PFSK-1 (cell line): ENCODE data around the gene S100A9.

ENCODE experiments used
- FOXP2 ChIP-seq: optimal IDR thresholded peaks from 2 replicates; pipeline ENCODE3; 2011; ENCODE audit warnings: borderline replicate concordance, control low read depth, inconsistent platforms; ENCODE audit not compliant: insufficient read depth; ENCODE audit errors: extremely low read length, extremely low read depth
- POLR2AphosphoS5 ChIP-seq: IDR thresholded peaks from 2 replicates; pipeline ENCODE4 v1.6.1; 2012; ENCODE audit warnings: low read depth, mild to moderate bottlenecking, control low read depth, low read length, moderate library complexity
- SIN3A ChIP-seq: IDR thresholded peaks from 2 replicates; pipeline ENCODE4 v1.6.1; 2012; ENCODE audit warnings: mild to moderate bottlenecking, low read length, moderate library complexity, borderline replicate concordance; ENCODE audit not compliant: insufficient read depth
- TAF1 ChIP-seq: IDR thresholded peaks from 2 replicates; pipeline ENCODE4 v1.6.1; 2012; ENCODE audit warnings: low read length, control low read depth, borderline replicate concordance; ENCODE audit not compliant: insufficient read depth
- TF ChIP-seq, protein P1 (sequence below), 2 experiments: IDR thresholded peaks; 2 replicates each; pipeline versions ENCODE4 v1.6.1 to v1.8.0; 2011 to 2012; ENCODE audit warnings: low read depth in 2 of 2, low read length in 2 of 2, control low read depth in 1 of 2, inconsistent platforms in 1 of 2, mild to moderate bottlenecking in 1 of 2, moderate library complexity in 1 of 2; ENCODE audit not compliant: insufficient read depth in 1 of 2

The S100A9 gene

DNA sequence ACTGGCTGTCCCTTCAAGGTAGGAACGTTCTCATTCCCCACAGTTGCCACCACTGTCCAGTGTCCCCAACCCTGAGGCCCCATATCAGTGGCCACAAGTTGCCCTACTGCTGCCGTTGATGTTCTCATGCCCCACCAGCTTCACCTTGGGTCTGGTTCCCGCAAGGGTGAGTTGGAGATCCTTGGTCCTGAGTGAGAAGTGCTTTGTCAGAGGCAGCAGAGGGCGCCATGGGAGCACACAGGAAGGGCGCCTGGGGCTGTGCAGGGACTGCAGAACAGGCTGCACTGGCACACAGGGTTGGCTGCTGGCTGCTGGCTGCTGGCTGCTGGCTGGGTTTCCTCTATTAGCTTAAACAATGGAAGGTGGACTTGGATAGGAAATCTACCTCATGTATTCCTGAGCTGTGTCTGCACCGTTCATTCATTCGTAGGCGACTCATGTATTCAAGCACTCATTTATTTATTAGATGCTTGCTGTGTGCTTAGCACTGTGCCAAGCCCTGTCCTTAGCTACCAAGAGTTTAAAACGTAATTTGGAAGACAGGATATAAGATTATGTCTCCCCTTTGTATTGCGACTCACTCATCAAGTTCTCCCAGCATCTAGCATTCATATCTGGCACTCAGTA lies 2.1 kb upstream of the S100A9 start:
- no peak for TF ChIP-seq SIN3A
- TF ChIP-seq TAF1: no peak
- TF ChIP-seq FOXP2: no peak
- no peak for TF ChIP-seq POLR2AphosphoS5
- TF ChIP-seq, protein P1, sequence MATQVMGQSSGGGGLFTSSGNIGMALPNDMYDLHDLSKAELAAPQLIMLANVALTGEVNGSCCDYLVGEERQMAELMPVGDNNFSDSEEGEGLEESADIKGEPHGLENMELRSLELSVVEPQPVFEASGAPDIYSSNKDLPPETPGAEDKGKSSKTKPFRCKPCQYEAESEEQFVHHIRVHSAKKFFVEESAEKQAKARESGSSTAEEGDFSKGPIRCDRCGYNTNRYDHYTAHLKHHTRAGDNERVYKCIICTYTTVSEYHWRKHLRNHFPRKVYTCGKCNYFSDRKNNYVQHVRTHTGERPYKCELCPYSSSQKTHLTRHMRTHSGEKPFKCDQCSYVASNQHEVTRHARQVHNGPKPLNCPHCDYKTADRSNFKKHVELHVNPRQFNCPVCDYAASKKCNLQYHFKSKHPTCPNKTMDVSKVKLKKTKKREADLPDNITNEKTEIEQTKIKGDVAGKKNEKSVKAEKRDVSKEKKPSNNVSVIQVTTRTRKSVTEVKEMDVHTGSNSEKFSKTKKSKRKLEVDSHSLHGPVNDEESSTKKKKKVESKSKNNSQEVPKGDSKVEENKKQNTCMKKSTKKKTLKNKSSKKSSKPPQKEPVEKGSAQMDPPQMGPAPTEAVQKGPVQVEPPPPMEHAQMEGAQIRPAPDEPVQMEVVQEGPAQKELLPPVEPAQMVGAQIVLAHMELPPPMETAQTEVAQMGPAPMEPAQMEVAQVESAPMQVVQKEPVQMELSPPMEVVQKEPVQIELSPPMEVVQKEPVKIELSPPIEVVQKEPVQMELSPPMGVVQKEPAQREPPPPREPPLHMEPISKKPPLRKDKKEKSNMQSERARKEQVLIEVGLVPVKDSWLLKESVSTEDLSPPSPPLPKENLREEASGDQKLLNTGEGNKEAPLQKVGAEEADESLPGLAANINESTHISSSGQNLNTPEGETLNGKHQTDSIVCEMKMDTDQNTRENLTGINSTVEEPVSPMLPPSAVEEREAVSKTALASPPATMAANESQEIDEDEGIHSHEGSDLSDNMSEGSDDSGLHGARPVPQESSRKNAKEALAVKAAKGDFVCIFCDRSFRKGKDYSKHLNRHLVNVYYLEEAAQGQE (IDR thresholded peaks at IDR 0.05; ENCODE audit: insufficient read depth in 1 of 2, low read depth in 2 of 2, low read length in 2 of 2): no peak

DNA sequence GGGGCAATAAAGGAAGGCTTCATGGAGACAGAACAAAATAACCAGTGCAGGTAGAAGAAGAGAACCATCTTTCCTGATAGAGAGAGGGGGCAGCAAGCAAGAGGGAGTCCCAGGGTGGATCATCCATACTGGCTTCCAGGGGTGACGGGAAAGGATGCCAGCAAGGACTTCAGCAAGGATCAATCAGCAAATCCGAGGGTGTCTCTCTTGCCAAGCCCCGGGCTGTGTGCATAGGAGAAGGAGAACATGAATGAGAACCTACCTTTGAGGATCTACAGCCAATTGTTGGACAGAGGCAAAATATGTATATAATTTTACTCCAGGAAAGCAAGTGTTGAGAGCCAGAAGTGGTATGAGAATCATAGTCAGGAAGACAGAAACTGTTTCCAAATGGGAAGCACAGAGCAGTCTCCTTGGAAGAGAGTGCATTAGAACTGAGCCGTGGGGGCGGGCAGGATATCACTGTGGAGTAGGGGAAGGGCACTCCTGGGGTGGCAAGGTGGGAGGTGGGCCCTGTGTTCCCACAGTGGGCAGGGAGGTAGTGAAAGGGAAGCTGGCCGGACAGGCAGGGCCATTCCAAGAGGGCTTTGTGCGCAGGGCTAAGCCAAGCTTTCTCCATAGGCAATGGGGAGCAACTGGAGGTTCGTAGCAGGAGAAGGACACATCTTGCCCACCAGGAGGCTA lies 1.1 kb upstream of the S100A9 start:
- TF ChIP-seq SIN3A (no peak), POLR2AphosphoS5 (no peak), TAF1 (no peak), FOXP2 (no peak)
- TF ChIP-seq, protein P1 (IDR thresholded peaks at IDR 0.05; ENCODE audit: insufficient read depth in 1 of 2, low read depth in 2 of 2, low read length in 2 of 2): no peak

DNA sequence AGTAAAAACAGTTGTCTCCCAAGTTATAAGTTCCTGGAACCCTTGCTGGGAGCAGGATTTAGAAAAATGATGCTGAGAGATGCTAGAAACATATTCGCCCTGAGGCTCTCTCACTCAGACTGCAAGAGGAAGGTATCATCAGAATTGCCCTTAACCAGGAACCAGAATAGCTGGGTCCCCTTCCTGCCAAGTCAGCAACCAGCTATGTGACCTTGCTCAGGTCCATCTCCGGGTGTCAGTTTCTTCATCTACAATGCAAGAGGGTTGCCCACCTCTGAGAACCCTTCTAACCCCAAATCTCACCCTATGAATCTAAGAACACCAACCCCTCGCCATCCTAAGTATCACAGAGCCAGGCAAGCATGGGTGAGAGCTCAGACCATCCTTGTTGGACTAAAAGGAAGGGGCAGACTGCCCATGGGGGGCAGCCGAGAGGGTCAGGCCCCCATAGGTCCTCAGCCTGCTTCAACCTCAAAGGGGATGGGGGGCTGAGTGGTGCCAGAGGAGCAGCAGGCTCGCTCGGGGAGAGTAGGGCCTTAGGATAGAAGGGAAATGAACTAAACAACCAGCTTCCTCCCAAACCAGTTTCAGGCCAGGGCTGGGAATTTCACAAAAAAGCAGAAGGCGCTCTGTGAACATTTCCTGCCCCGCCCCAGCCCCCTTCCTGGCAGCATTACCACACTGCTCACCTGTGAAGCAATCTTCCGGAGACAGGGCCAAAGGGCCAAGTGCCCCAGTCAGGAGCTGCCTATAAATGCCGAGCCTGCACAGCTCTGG lies 390 bp upstream of the S100A9 start:
- no peak for TF ChIP-seq SIN3A
- no peak for TF ChIP-seq TAF1
- TF ChIP-seq, protein P1 (IDR thresholded peaks at IDR 0.05; ENCODE audit: insufficient read depth in 1 of 2, low read depth in 2 of 2, low read length in 2 of 2): no peak

DNA sequence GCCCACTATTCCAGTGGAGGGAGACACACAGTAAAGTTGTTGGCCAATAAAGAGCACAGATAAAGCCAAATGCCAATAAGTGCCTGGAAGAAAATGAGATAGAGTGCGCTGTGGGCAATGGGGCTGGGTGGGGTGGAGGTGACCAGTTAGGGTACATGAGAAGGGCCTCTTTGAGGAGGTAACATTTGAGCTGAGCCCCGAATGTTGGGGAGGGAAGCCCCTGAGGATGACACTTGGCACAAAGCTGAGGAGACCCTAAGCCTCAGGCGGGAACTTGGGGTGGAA lies 979 bp downstream of the S100A9 start:
- TF ChIP-seq, protein P1 (IDR thresholded peaks at IDR 0.05; ENCODE audit: insufficient read depth in 1 of 2, low read depth in 2 of 2, low read length in 2 of 2): no peak
- no peak for TF ChIP-seq SIN3A
- no peak for TF ChIP-seq POLR2AphosphoS5
- no peak for TF ChIP-seq FOXP2
- TF ChIP-seq TAF1: no peak
